Neuron (in vitro differentiated cells): ENCODE data around the gene TPST2.
A peak's percentile ranks its signal among the peaks of the same experiment; 100 is the strongest.

Experiments used
- H2AFZ ChIP-seq: one replicate; pipeline ENCODE4 v1.6.1; 2013; ENCODE audit warnings: low read depth, mild to moderate bottlenecking, inconsistent platforms, low read length, moderate library complexity
- H3K27me3 ChIP-seq: one replicate; pipeline ENCODE4 v1.6.1; 2013; ENCODE audit warnings: low read length; ENCODE audit not compliant: insufficient read depth
- H3K36me3 ChIP-seq: one replicate; pipeline ENCODE4 v1.6.1; 2013; ENCODE audit warnings: low read length; ENCODE audit not compliant: insufficient read depth
- H3K4me1 ChIP-seq: one replicate; pipeline ENCODE4 v1.6.1; 2013; ENCODE audit warnings: low read length; ENCODE audit not compliant: insufficient read depth
- H3K4me3 ChIP-seq: 2 replicates; pipeline ENCODE4 v1.5.1; 2013; ENCODE audit warnings: mild to moderate bottlenecking, low read length, moderate library complexity
- H3K9me3 ChIP-seq: one replicate; pipeline ENCODE4 v1.6.1; 2013; ENCODE audit warnings: low read length

TPST2 gene

DNA sequence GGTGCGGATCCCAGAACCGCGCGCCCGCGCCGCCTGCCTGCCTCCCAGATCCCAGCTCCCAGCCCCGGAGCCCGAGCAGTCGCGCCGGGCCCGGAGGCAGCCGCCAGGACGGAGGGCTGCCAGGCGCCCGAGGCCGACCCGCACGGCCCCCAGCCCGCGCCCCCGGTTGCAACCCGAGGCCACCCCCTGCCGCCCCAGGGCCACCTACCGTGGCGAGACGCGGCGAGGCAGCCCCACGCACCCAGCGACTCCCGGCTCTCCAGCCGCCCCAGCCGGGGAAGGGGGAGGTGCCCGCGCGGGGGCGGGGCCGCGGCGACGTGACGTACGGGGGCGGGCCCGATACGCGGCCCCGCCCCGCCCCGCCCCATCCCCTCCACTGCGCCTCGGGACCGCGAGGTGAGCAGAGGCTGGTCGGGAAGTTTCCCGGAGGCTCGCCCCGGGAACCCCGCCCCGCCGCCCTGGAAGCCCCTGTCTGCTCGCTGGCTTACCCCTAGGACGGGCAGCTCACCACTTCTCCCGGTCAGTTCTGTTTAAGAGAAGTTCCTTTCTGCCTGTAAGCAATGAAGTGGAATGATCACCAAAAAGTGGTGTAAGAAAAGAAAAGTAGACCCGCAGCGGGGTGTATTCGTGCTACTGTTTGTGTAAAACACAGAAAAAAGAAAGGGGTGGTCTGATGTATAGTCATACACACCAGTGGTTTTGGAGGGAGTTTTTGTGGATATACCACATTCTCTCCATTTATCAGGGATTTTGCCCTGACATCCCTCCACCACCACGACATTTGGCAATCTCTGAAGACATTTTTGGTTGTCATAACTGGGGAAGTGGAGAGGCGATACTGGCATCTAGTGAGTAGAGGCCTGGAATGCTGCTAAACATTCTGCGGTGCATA, at the start of gene TPST2:
Gene TPST2, minus strand, starts transcription at position 288 of the 892 bp plus-strand sequence. CDS start 48,502 bp downstream, outside the sequence.
- Histone ChIP-seq H3K36me3 (no peaks in the 10 kb centered on the region), H3K9me3 (no peaks in the 10 kb centered on the region), H2AFZ (peak within 1 kb of the TSS; percentile 84)

GRCh38 chr22:26636296-26636695, 46.4 kb upstream of the TPST2 start:
- Histone ChIP-seq H3K9me3 (no peaks in the 10 kb centered on the region), H3K4me1 (peaks cover 18% of the 10 kb centered on the region), H3K36me3 (no peaks in the 10 kb centered on the region), H3K4me3 (no peak overlapping the region), H2AFZ (no peak overlapping the region), H3K27me3 (no peaks in the 10 kb centered on the region)

More for the DNA sequence above, at the start of gene TPST2:
- H3K4me3 ChIP-seq: peak within 1 kb of the TSS; percentile 88
- H3K27me3 ChIP-seq: no peaks in the 10 kb centered on the region
- H3K4me1 ChIP-seq: peaks cover 8% of the 10 kb centered on the region

DNA sequence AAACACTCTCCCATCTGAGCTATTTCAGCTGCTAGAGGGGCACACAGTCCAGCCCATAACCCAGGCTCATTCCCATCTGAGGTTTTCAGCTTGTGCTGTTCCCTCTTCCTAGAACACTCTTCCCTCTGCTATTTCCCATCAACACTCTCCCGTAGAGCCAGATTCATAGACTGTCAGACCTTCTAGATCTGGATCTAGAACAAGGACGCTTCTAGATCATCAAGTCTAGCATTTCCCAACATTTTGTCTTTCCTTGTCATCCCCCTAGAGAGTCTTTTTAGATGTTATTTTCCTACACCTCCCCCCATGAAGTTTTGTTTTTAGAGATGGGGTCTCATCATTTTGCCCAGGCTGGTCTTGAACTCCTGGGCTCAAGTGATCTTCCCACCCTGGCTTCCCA, 45.2 kb upstream of the TPST2 start:
- H3K36me3 ChIP-seq: no peaks in the 10 kb centered on the region
- no peak overlapping the region for H3K4me3 ChIP-seq
- no peaks in the 10 kb centered on the region for H3K27me3 ChIP-seq
- H3K9me3 ChIP-seq: no peaks in the 10 kb centered on the region
- H3K4me1 ChIP-seq: peaks cover 6% of the 10 kb centered on the region
- no peak overlapping the region for H2AFZ ChIP-seq

- Histone ChIP-seq H3K4me3 (no peak overlapping the region), H3K9me3 (no peaks in the 10 kb centered on the region), H2AFZ (no peak overlapping the region), H3K36me3 (no peaks in the 10 kb centered on the region), H3K27me3 (no peaks in the 10 kb centered on the region), H3K4me1 (no peaks in the 10 kb centered on the region)
Measured at GRCh38 chr22:26634189-26634588, 44.3 kb upstream of the TPST2 start.

DNA sequence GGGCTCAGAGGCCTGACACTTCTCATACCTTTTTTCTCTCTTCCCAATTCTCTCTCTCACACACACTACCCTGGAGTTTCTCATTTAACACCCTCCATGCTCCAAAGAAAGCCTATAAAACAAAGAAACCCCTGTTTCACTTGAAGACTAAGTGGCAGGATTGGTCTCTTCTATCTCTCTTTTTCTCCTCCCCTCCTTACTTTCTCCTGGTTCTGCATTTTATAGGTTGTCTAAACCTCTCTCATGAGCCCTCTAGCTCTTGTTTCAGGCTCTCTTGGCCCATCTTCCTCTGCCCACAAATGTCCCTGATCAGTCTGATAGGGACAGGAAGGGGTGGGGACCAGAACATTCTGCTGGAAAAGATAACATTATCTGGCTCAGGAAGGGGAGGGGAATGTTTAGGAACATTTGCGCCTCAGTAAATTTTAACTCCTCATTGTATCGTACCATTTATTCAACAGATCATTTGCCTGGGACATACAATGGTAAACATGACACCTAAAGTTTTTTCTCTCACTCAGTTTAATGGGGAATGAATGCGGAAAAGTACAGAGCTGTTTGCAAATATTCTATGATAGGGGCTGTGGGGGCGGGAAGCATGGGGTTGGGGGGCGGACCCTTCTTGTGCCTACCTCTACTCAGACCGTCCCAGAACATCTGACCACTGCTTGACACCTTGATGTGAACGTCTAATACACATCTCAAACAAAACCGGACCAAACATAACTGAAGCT, 42.7 kb upstream of the TPST2 start:
- Histone ChIP-seq H3K9me3 (no peaks in the 10 kb centered on the region), H3K4me1 (no peaks in the 10 kb centered on the region), H2AFZ (no peak overlapping the region), H3K4me3 (no peak overlapping the region), H3K27me3 (no peaks in the 10 kb centered on the region), H3K36me3 (no peaks in the 10 kb centered on the region)

DNA sequence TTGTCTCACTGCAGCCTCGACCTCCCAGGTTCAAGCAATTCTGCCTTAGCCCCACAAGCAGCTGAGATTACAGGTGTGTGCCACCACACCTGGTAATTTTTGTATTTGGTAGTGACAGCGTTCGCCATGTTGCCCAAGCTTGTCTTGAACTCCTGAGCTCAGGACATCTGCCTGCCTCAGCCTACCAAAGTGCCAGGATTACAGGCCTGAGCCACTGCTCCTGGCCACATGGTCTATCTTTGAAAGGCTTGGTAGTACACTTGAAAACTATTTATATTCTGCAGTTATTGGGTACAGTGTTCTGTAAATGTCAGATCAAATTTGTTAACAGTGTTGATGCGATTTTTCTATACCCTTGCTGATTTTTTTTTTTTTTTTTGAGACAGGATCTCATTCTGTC, 41.4 kb upstream of the TPST2 start:
- Histone ChIP-seq H3K27me3 (no peaks in the 10 kb centered on the region), H3K9me3 (no peaks in the 10 kb centered on the region), H3K4me3 (no peak overlapping the region), H3K36me3 (no peaks in the 10 kb centered on the region), H3K4me1 (no peaks in the 10 kb centered on the region), H2AFZ (no peak overlapping the region)

GRCh38 chr22:26629988-26630761, 40.2 kb upstream of the TPST2 start:
- no peak overlapping the region for H2AFZ ChIP-seq
- no peak overlapping the region for H3K4me3 ChIP-seq
- H3K36me3 ChIP-seq: no peaks in the 10 kb centered on the region
- H3K4me1 ChIP-seq: no peaks in the 10 kb centered on the region
- no peaks in the 10 kb centered on the region for H3K9me3 ChIP-seq
- H3K27me3 ChIP-seq: no peaks in the 10 kb centered on the region

DNA sequence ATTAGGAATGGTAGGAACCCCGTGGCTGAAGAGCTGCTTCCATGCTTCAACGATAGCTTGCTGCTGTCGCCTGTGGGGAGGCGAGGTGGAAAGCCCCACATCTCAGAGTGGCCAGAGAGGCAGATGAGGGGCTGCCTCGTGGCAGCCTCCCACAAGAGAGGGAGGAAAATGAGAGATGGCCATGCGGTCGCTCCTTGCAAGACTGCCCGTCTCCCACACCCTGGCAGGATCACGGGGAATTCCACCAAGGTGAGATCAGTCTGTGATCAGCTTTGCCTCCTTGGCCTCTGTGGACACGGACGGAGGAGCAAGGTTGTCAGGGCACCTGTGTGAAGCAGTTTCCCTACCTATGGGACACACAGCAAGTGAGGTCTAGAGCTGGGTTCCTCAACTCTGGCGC, 34.9 kb upstream of the TPST2 start:
- no peaks in the 10 kb centered on the region for H3K9me3 ChIP-seq

DNA sequence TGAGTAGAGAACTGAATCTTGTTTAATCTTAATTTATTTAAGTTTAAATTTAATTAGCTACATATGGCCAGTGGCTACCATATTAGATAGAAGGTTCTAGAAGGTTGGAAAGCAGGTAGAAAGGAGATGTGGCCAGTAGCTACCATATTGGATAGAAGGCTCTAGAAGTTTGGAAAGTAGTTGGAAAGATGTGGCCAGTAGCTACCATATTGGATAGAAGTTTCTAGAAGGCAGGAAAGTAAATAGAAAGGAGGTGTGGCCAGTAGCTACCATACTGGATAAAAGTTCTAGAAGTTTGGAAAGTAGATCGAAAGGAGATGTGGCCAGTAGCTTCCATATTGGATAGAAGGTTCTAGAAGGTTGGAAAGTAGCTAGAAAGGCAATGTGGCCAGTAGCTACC, 34.1 kb upstream of the TPST2 start:
- H2AFZ ChIP-seq: no peak overlapping the region
- no peak overlapping the region for H3K4me3 ChIP-seq
- no peaks in the 10 kb centered on the region for H3K9me3 ChIP-seq
- no peaks in the 10 kb centered on the region for H3K36me3 ChIP-seq
- peaks cover 7% of the 10 kb centered on the region for H3K4me1 ChIP-seq
- H3K27me3 ChIP-seq: no peaks in the 10 kb centered on the region

More for the DNA sequence above, 34.9 kb upstream of the TPST2 start:
- no peak overlapping the region for H3K4me3 ChIP-seq
- H3K4me1 ChIP-seq: peaks cover 7% of the 10 kb centered on the region
- no peak overlapping the region for H2AFZ ChIP-seq
- no peaks in the 10 kb centered on the region for H3K27me3 ChIP-seq
- H3K36me3 ChIP-seq: no peaks in the 10 kb centered on the region

DNA sequence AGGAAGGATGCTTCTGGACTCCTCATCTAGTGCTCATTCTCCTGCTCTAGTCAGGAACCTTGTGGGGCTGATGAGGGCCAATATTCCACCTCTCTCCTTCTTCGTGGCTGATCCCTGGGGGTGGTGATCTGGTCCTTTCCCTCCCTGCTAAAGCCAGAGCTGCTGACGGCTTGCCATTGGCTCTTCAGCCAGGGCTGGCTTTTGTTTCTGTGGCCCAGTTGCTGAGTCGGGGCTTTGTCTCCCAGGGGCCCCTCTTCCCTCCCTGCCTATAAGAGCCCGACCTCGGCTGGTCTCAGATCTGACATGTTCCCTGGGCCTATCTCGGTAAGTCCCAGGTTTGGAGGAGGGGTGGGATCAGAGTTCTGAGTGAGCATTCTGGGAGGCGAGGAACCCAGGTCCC, 31.7 kb upstream of the TPST2 start, which contains the start of gene CRYBA4:
Gene CRYBA4, plus strand, starts transcription at position 301 of the 400 bp plus-strand sequence. CDS start 634 bp downstream, outside the sequence.
- Histone ChIP-seq H2AFZ (no peak within 1 kb of the TSS), H3K9me3 (no peaks in the 10 kb centered on the region), H3K27me3 (no peaks in the 10 kb centered on the region), H3K4me3 (no peak within 1 kb of the TSS), H3K4me1 (peaks cover 24% of the 10 kb centered on the region), H3K36me3 (no peaks in the 10 kb centered on the region)

DNA sequence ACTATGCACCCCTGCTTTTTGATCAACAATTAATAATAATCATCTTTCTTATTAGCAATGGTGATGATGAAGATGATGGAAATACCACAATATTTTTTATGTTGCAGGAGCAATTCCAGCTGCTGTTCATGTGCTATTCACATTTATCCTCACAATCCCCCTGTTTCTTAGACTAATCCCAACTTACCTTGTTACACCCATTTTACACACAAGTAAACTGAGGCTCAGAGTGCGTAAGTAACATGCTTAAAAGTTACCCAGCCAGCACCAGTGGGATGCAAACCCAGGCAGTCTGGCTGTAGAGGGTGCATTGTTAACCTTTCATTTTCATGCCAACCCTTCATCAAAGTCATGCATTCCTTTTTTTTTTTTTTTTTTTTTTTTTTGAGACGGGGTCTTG, 30.3 kb upstream of the TPST2 start:
- Histone ChIP-seq H3K4me1 (peaks cover 24% of the 10 kb centered on the region), H3K4me3 (no peak overlapping the region)

DNA sequence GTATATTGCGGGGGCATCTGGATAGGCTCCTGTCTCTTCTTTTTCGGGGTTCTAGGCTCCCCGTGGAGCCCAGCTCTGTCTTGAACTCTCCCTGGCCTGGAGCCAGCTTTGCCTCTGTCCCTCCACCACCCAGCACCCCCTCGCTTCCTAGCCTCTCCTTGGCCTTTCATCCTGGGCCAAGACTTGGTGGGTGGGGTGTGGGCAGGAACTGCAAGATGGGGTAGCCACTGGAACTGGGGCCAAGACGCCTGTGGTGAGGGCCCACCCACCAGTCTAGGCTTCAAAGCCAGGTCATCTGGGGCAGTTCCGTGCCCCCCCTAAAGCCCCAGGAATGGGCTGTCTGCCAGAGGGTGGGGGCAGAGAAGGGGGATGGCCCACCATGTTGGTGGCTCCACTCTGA, 29.6 kb upstream of the TPST2 start:
- no peaks in the 10 kb centered on the region for H3K9me3 ChIP-seq
- no peaks in the 10 kb centered on the region for H3K36me3 ChIP-seq
- H3K27me3 ChIP-seq: no peaks in the 10 kb centered on the region
- H3K4me3 ChIP-seq: no peak overlapping the region
- H2AFZ ChIP-seq: no peak overlapping the region
- H3K4me1 ChIP-seq: peaks cover 30% of the 10 kb centered on the region

More for the DNA sequence above, 30.3 kb upstream of the TPST2 start:
- no peaks in the 10 kb centered on the region for H3K36me3 ChIP-seq
- H2AFZ ChIP-seq: no peak overlapping the region
- no peaks in the 10 kb centered on the region for H3K27me3 ChIP-seq
- H3K9me3 ChIP-seq: no peaks in the 10 kb centered on the region

DNA sequence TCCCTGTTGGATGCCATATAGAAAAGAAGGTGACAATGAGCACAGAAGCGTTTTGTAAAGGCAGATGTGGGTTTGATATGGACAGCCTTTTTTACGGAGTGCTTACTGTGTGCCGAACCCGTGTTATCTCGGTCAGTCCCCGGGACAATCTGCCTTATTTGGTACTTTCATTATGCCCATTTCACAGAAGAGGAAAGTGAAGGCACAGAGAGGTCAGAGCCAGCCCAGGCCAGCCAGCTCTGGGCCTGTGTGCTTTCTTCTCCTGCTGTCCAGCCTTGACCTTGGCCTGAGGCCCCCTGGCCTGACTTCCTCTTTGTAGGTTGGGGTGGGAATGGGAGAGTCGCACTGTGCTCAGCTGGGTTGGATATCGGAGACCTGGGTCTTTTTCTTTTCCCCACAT, 28.5 kb upstream of the TPST2 start:
- Histone ChIP-seq H2AFZ (no peak overlapping the region), H3K27me3 (no peaks in the 10 kb centered on the region), H3K4me1 (peaks cover 38% of the 10 kb centered on the region), H3K9me3 (no peaks in the 10 kb centered on the region), H3K36me3 (no peaks in the 10 kb centered on the region), H3K4me3 (no peak overlapping the region)
